Head of caudate nucleus (tissue), 42 donors: ENCODE measurements around the gene SLC8A1.

Experiments used
- DNase-seq, 42 donors: peaks; one replicate each; pipeline versions ENCODE4 v3.0.0 to v3.0.0-alpha.2; 2020 to 2021; ENCODE audit warnings: mixed read lengths in 7 of 42
- intact Hi-C: fragments of 100-400 bp; cut with DNase I; formaldehyde crosslinking; loops from one replicate; pipeline ENCODE4 v1.15.0; 2022

SLC8A1 gene

GRCh38 chr2:40193670-40194026 lies 258.2 kb downstream of the SLC8A1 start:
- intact Hi-C loops = no loop called here
- no peak for DNase-seq

DNA sequence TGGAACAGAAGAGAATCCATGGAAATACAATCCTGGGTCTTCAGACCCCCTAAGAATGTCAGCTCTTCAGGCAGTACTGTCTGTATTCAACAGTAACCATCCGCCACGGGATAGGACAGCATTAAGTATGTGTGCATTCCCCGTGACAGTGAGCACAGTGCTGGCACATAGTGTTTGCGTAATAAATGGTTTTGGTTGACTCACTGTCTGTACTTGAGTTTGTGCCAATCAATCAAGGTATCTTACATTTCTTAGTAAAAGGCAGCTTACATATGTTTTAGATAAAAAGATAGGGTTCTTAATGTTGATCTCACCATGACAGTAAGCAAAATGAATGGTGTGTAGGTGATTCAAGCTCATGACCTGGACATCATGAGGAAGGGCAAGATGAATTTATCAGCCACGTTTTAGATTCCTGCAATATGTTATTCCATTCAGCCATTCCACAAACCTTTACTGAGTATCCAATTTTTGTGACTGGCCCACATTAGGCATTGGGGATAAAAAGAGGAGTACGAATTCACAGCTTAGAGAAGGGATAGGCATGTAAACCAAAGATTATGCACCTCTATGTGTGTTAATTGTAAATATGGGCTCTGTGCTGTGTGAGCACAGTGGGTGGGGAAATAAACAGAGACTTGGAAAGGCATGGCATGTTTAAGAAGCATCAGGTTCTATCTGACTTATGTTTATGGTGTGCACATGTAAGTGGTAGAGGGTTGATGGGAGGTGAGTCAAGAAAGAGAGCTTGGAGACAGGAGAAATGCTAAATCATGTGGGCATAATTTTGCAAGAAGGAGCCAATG lies 258.8 kb downstream of the SLC8A1 start:
- intact Hi-C loops = no loop called here
- peak in 1 of 42 donors; percentile 21 for DNase-seq

- intact Hi-C loops = no loop called here
- no peak for DNase-seq
Measured at GRCh38 chr2:40190457-40190856, 261.4 kb downstream of the SLC8A1 start.

- intact Hi-C loops = no loop called here
- no peak for DNase-seq
Measured at GRCh38 chr2:40189881-40190280, 262.0 kb downstream of the SLC8A1 start.

DNA sequence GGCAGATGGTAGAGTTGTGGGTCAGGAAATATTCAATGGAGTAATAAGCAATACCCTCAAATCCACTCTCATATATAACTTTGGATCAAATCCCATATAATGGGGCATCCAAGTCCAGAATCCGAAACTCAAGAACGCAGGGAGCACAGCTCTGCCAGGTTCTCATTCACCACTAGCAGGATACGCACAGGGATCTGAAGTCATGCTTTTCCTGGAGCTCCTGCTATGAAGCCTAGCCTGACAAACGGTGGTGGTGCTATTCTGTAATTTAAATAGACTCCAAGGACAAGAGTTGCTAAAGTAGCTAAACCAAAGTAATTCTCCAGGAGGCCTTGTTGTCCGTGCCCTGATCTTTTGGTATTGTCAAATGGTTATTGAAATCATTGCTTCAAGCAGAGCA lies 264.8 kb downstream of the SLC8A1 start:
- DNase-seq = no peak
- intact Hi-C loops = no loop called here

GRCh38 chr2:40184551-40184950 lies 267.3 kb downstream of the SLC8A1 start:
- intact Hi-C loops = no loop called here
- no peak for DNase-seq

- no peak for DNase-seq
- intact Hi-C loops = no loop called here
Measured at GRCh38 chr2:40181855-40182254, 270.0 kb downstream of the SLC8A1 start.

- DNase-seq = no peak
- intact Hi-C loops = no loop called here
Measured at GRCh38 chr2:40179801-40180200, 272.1 kb downstream of the SLC8A1 start.

GRCh38 chr2:40178971-40179370 lies 272.9 kb downstream of the SLC8A1 start:
- intact Hi-C loops = no loop called here
- no peak for DNase-seq

- DNase-seq = no peak
- intact Hi-C loops = no loop called here
Measured at GRCh38 chr2:40178171-40178778, 273.6 kb downstream of the SLC8A1 start.

DNA sequence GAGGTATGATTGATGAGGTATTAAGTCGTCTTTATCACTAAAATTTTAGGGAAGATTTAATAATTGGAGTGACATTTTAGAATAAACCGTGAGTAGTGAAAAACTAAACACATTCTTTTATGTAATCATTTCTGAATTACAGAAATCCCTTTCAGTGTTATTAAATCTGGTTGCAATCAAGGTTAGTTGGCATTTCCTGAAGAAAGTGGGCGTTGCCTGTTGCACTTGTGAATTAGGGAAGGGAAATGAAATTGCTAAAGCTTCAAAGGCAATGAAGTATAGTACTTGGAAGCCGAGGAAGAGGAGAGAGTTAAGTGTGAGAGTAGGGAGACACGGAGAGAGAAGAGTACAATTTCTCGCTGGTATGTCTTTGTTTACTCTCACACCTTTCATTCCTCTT lies 274.5 kb downstream of the SLC8A1 start:
- no peak for DNase-seq
- intact Hi-C loops = no loop called here

- intact Hi-C loops = no loop called here
- no peak for DNase-seq
Measured at GRCh38 chr2:40173276-40173675, 278.6 kb downstream of the SLC8A1 start.

DNA sequence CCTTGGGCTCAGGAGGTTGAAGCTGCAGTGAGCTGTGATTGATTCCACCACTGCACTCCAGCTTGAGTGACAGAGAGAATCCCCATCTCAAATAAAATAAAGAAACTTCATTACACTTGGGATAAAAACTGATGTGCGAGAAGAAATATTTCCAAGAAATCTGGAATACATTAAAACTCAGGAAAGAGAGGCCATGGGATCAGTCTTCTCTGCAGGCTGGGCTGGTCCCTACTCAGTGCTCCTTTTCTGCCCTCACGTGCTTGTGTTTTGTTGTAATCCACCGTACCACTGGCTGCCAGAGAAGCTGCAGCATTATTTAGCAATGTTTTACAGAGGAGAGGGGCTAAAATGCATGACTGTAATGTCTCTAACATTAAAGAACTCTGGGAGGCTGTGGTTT lies 282.0 kb downstream of the SLC8A1 start:
- intact Hi-C loops = no loop called here
- DNase-seq = no peak

DNA sequence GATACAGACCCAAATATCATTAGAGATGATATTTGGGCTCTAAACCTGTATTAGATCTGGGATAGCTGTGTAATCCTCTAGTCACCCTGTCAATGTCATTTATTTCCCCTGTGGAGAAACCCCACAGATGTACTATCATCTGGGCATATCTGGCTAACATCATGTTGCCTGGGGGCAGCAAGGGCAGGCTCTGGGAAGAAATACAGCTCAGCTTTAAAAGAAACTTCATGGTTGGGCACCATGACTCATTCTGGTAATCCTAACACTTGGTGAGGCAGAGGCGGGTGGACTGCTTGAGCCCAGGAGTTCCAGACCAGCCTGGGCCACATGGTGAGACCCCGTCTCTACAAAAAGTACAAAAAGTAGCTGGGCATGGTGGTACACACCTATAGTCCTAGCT lies 282.5 kb downstream of the SLC8A1 start:
- intact Hi-C loops = no loop called here
- no peak for DNase-seq

DNA sequence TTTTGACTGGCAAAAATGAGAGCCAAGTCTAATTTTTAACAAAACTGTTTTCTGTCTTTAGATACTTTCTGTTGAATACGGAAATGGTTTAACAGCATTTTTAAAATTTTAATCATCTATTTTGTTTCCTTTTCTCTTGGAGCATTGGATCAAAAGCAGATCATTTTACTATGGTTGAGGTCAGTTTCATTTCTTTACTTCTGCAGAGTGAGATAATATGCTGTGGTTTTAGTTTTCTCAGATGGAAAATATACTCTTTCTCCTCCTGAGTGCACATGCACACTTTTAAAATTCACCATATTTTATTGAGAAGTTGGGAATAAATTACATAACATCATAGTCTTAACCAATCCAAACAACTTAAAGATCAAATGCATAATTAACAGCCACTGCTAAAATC lies 283.3 kb downstream of the SLC8A1 start:
- DNase-seq = no peak
- intact Hi-C loops = no loop called here

GRCh38 chr2:40168032-40168431 lies 283.9 kb downstream of the SLC8A1 start:
- intact Hi-C loops = no loop called here
- no peak for DNase-seq

DNA sequence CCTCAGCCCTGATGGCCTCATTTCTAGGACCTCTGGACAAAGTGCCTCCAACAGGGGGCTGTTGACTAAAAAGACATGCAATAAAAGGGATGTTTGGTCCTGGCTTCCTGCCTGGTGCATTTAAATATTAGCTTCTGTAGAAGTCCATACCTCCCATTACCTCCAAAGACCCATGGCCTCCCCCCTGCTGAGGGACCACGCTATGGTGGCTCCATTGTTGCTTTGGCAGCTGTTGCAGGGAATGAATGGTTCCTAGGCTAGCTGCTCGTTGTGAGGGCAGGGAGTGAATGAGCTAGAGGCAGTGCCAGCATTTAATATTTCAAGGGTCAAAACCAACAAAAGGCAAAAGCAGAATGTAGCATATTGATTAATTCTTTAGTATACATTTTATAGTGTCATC lies 285.9 kb downstream of the SLC8A1 start:
- no peak for DNase-seq
- intact Hi-C loops = no loop called here

- no peak for DNase-seq
- intact Hi-C loops = no loop called here
Measured at GRCh38 chr2:40165509-40165844, 286.4 kb downstream of the SLC8A1 start.

GRCh38 chr2:40164736-40165508 lies 287.0 kb downstream of the SLC8A1 start:
- intact Hi-C loops = no loop called here
- DNase-seq = no peak

DNA sequence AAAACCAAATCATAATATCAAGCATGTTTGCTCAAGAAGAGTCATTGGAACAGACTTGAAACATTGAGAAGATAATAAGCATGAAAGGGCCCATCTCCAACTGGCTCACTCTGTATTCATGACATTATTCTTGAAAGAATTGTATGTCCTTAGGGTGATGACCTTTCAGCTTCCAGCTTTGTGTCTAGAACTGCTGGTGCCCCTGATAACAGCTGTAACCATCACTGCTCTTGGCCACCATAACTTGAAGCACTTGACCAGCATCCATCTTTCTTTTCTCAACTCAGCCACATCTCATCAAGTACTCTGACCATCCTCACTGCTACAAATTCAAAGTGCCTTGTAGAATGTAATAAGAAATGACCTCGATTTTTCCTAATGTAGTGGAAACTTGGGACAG lies 289.9 kb downstream of the SLC8A1 start:
- DNase-seq = no peak
- intact Hi-C loops = no loop called here
